ENCODE measurements around the gene ENHO. TPM values are rescaled to one million over a fixed set of nuclear protein-coding genes. Genes with fewer than 3 reads are reported as not detected.
A peak's percentile ranks its signal among the peaks of the same experiment; 100 is the strongest.

ENHO gene
- total RNA-seq, 1 donor: not detected

DNA sequence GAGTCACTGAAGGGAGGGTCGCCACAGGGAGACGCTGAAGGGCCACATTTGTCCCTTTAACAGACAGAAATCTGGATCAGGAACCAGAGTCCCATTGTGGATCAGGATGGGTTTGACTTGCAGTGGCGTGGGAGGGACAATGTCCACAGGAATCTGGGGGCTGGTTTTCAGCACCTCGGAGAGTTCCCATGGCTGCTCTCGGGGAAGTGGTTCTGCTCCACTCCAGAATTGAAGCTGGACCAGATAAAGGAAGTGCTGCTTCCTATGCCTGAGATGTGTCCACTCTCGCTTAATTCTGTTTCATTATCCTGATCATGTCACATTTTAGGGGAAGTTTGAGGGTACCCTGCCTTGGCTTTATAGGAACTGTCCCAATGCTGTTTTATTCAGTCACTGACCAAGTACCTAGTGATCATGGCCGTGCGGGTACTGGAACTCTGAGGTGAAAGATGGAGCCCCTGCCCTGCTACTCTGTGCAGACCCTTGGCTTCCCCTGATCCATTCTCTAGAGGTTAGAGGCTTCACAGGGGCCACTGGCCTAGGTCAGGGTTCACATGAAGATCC, 28.7 kb downstream of the ENHO start:
- TF ChIP-seq, protein P1, sequence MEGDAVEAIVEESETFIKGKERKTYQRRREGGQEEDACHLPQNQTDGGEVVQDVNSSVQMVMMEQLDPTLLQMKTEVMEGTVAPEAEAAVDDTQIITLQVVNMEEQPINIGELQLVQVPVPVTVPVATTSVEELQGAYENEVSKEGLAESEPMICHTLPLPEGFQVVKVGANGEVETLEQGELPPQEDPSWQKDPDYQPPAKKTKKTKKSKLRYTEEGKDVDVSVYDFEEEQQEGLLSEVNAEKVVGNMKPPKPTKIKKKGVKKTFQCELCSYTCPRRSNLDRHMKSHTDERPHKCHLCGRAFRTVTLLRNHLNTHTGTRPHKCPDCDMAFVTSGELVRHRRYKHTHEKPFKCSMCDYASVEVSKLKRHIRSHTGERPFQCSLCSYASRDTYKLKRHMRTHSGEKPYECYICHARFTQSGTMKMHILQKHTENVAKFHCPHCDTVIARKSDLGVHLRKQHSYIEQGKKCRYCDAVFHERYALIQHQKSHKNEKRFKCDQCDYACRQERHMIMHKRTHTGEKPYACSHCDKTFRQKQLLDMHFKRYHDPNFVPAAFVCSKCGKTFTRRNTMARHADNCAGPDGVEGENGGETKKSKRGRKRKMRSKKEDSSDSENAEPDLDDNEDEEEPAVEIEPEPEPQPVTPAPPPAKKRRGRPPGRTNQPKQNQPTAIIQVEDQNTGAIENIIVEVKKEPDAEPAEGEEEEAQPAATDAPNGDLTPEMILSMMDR (IDR thresholded peaks at IDR 0.05; ENCODE audit: insufficient read depth, low read depth, low read length): no peak
- no peak overlapping the region for H3K4me3 ChIP-seq (ENCODE audit: low read depth, low read length)
- DNase-seq (ENCODE audit: low read depth): peak; percentile 57

- no peak overlapping the region for H3K4me3 ChIP-seq (ENCODE audit: low read depth, low read length)
- TF ChIP-seq, protein P1 (IDR thresholded peaks at IDR 0.05; ENCODE audit: insufficient read depth, low read depth, low read length): no peak
- DNase-seq (ENCODE audit: low read depth): no peak
Measured at GRCh38 chr9:34492051-34492450, 30.7 kb downstream of the ENHO start.

GRCh38 chr9:34491596-34491995, 31.2 kb downstream of the ENHO start:
- no peak overlapping the region for H3K4me3 ChIP-seq (ENCODE audit: low read depth, low read length)
- TF ChIP-seq, protein P1 (IDR thresholded peaks at IDR 0.05; ENCODE audit: insufficient read depth, low read depth, low read length): no peak
- no peak for DNase-seq (ENCODE audit: low read depth)

DNA sequence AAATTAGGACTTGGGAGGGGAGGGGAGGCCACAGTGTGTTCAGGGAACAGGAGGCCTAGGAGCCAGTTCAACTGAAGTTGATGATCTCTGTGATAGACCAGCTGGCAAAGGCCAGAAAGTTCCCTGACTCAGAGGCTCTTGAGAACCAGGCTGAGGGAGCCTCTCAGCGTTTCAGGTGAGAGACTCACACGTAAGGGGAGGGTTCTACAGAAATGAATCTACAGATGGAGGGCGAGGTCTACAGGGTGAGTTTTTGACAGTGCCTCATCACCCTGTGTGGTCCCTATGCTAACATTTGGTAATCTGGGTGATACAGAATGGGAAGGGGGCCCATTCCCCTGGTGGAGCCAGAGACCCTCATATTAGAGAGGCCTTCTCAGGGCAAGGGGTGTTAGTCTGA, 32.0 kb downstream of the ENHO start:
- no peak for DNase-seq (ENCODE audit: low read depth)
- TF ChIP-seq, protein P1 (IDR thresholded peaks at IDR 0.05; ENCODE audit: insufficient read depth, low read depth, low read length): no peak
- H3K4me3 ChIP-seq (ENCODE audit: low read depth, low read length): no peak overlapping the region

GRCh38 chr9:34490360-34490759, 32.4 kb downstream of the ENHO start:
- no peak overlapping the region for H3K4me3 ChIP-seq (ENCODE audit: low read depth, low read length)
- DNase-seq (ENCODE audit: low read depth): no peak
- TF ChIP-seq, protein P1 (IDR thresholded peaks at IDR 0.05; ENCODE audit: insufficient read depth, low read depth, low read length): no peak

GRCh38 chr9:34486572-34486971, 36.2 kb downstream of the ENHO start:
- TF ChIP-seq, protein P1 (IDR thresholded peaks at IDR 0.05; ENCODE audit: insufficient read depth, low read depth, low read length): no peak
- DNase-seq (ENCODE audit: low read depth): no peak
- H3K4me3 ChIP-seq (ENCODE audit: low read depth, low read length): no peak overlapping the region

GRCh38 chr9:34485822-34486221, 37.0 kb downstream of the ENHO start:
- no peak overlapping the region for H3K4me3 ChIP-seq (ENCODE audit: low read depth, low read length)
- TF ChIP-seq, protein P1 (IDR thresholded peaks at IDR 0.05; ENCODE audit: insufficient read depth, low read depth, low read length): no peak
- DNase-seq (ENCODE audit: low read depth): no peak
